HUES48 (cell line): ENCODE data around the gene CNTROB.

Source experiments
- H3K27ac ChIP-seq: one replicate; pipeline ENCODE4 v1.7.0; 2013; ENCODE audit warnings: low read depth, low read length, inconsistent platforms
- H3K27me3 ChIP-seq: 2 replicates; pipeline ENCODE4 v1.6.1; 2013; ENCODE audit warnings: mild to moderate bottlenecking, low read length; ENCODE audit not compliant: control insufficient read depth, insufficient read depth
- H3K36me3 ChIP-seq: 2 replicates; pipeline ENCODE4 v1.6.1; 2013; ENCODE audit warnings: low read length; ENCODE audit not compliant: control insufficient read depth, insufficient read depth
- H3K4me1 ChIP-seq: 2 replicates; pipeline ENCODE4 v1.6.1; 2013; ENCODE audit warnings: mild to moderate bottlenecking, low read length; ENCODE audit not compliant: control insufficient read depth, insufficient read depth
- H3K4me3 ChIP-seq: 2 replicates; pipeline ENCODE4 v1.5.1; 2013; ENCODE audit warnings: mild to moderate bottlenecking, low read depth, low read length
- H3K9ac ChIP-seq: 2 replicates; pipeline ENCODE4 v1.6.1; 2013; ENCODE audit warnings: mild to moderate bottlenecking, low read depth, low read length, moderate library complexity
- H3K9me3 ChIP-seq: 2 replicates; pipeline ENCODE4 v1.6.1; 2013; ENCODE audit warnings: low read length; ENCODE audit not compliant: control insufficient read depth, insufficient read depth

CNTROB gene

DNA sequence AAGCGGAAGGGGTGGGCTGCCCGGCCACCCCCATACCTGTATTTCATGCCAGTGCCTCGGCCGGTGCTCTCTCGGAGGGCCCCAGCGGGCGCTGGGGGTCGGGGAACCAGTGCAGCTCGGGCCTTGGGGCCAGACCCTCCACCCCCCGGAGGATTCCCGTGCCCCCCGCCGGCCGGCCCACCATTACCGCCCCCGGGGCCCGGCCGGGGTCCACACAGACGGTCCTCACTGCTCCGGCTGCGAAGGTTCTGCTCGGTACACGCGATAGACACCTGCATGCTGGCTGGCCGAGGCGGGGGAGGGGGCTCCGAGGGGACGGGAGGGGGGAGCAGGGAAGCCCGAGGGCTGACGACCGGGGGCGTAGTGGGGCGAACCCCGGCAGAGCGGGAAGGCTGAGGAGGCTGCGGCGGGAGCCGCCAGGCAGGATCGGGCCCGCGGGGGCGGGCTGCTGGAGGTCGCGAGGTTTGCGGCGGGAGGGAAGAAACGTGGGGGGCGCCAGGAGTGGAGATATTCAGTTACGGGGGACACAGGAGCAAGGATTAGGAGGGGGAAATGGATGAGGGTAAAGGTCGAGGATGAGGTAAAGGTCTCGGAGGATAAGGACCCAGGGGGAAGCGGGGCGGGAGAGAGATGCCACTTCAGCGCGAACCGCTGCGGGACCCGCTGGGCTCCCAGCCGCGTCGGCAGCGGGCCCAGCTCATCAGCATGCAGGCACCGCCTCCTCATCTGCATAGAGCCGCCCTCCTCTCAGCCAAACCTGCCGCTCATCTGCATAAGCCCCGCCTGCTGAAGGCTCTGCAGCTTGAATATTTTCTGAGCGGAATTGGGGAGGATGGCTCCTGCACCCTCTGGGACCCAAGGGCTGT is 2.6 kb upstream of the CNTROB start, which contains the start of gene KCNAB3:
TSS of gene KCNAB3 (minus strand) at position 699 of the 866 bp plus-strand sequence. CDS start at position 278, 421 bp downstream.
- Histone ChIP-seq H3K27ac (no peak within 1 kb of the TSS), H3K9ac (no peak within 1 kb of the TSS), H3K4me1 (peaks cover 4% of the 10 kb centered on the region), H3K9me3 (no peaks in the 10 kb centered on the region), H3K36me3 (peaks cover 4% of the 10 kb centered on the region; the same call in 1 of the 2 replicates), H3K4me3 (peak within 1 kb of the TSS; percentile 74), H3K27me3 (peaks cover 53% of the 10 kb centered on the region)

DNA sequence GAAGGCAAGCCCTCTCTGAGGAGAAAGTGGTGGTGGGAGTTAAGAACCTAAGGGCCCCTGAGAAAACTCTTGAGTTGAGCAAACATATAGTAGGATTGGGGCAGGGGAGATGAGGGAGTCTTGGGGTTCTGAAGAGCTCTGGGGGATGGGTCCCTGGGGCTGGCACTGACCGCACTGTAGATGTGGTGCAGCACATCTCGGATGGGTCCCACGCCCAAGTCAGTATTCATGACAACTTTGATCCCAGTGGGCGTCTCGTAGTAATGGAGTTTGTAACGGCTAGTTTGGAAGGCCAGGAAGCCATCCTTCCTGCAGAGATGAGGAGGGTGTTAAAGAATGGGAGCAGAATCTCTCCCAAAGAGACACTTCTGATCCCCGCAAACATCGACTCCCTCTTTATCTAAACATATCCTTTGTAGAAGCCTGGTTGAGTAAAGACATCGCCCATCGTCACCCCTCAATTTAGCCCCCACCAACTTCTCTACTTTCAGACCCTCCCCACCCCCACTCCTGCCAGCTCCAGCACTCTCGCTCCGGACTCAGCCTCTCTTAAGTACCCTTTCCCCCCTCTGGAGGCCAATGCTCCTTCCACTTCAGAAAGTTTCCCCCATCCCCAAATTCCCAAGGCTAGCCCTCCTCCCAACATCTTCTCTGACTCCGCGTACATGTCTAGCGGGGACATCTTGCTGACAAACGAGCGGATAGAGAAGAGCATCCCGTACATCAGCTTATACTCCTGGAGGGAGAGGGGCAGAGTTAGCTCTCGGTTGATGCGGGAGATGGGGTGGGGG is 970 bp upstream of the CNTROB start:
- Histone ChIP-seq H3K36me3 (peaks cover 13% of the 10 kb centered on the region), H3K4me1 (peaks cover 4% of the 10 kb centered on the region), H3K27ac (no peak overlapping the region), H3K27me3 (peaks cover 39% of the 10 kb centered on the region), H3K4me3 (peak overlapping the region; percentile 83), H3K9ac (no peak overlapping the region), H3K9me3 (no peaks in the 10 kb centered on the region)

DNA sequence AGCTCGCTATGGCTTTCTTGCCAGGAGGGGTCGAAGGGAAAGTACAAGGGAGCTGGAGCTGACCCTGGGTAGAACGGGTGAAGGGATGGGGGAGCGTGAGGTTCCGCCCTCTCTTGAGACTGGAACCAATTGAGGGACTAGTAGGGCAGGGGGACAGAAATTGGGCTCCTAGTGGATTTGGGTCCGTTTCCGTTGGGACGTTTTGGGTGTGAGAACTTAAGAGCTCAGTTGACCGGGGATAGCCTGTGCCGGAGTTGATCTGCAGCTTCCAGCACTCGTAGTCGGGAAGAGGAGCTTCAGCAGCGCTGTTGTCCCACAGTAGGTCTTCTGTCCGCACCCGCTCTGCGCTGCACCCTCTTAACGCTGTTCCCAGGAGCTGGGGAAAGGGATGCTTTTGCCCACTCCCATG is 481 bp downstream of the CNTROB start:
- Histone ChIP-seq H3K9me3 (no peaks in the 10 kb centered on the region), H3K27ac (no peak overlapping the region), H3K4me1 (peaks cover 4% of the 10 kb centered on the region), H3K36me3 (peaks cover 27% of the 10 kb centered on the region), H3K4me3 (peak overlapping the region; percentile 83), H3K27me3 (peaks cover 25% of the 10 kb centered on the region), H3K9ac (no peak overlapping the region; the same call in 1 of the 2 replicates)

DNA sequence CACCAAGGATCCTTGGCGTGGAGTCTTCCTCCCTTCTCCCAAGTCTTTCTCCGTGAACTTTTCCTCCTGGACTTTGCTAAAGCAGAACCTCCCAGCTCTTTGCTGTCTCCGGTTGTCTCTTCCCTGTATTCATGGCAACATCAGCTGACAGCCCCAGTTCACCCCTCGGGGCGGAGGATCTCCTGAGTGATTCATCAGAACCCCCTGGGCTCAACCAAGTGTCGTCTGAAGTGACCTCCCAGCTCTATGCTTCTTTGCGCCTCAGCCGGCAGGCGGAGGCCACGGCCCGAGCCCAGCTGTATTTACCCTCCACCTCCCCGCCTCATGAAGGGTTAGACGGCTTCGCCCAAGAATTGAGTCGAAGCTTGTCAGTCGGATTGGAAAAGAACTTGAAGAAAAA is 943 bp downstream of the CNTROB start:
- Histone ChIP-seq H3K4me1 (peaks cover 4% of the 10 kb centered on the region), H3K9ac (no peak overlapping the region), H3K27me3 (peaks cover 20% of the 10 kb centered on the region), H3K9me3 (no peaks in the 10 kb centered on the region), H3K36me3 (peaks cover 27% of the 10 kb centered on the region), H3K27ac (no peak overlapping the region), H3K4me3 (peak overlapping the region; percentile 83)

DNA sequence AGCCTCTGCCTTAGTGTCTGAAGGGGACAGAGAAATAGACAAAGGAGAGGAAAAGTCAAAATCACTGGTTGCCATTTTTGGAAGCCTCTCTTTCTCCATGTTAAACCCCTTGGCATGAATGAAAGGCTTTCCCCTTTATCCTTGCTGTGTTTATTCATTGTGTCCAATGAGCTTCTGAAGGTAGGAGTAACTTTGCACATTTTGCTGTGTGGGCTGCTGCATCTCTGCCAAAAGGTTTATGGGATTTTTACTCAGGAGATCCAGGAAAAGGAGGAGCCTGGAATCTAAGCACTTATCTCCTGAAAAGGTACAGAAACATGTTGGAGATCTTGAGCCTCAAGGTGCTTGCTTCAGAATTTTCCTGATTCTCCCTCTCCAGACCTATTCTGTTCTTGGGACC is 3.9 kb downstream of the CNTROB start:
- Histone ChIP-seq H3K36me3 (peaks cover 49% of the 10 kb centered on the region), H3K27me3 (peaks cover 4% of the 10 kb centered on the region), H3K9me3 (no peaks in the 10 kb centered on the region), H3K4me1 (peaks cover 4% of the 10 kb centered on the region; the same call in 1 of the 2 replicates), H3K9ac (no peak overlapping the region), H3K4me3 (no peak overlapping the region), H3K27ac (no peak overlapping the region)

DNA sequence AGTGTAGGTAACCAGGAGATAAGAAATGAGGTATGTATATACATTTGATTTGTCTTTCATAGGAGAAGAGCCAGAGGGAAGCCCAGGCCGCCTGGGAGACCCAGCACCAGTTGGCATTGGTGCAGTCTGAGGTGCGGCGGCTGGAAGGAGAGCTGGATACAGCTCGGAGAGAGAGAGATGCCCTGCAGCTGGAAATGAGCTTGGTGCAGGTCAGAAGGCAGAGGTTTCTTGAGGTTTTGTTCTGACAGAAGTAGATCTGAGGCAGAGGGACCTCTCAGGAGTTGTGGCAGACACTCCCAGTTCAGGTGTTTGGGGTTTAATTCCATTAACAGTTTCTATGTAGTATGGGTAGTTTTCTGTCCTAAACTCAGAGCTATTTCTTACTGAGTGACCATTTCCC is 8.0 kb downstream of the CNTROB start:
- Histone ChIP-seq H3K9me3 (no peaks in the 10 kb centered on the region), H3K27ac (no peak overlapping the region), H3K4me1 (no peaks in the 10 kb centered on the region), H3K27me3 (no peaks in the 10 kb centered on the region), H3K9ac (no peak overlapping the region), H3K36me3 (peaks cover 68% of the 10 kb centered on the region), H3K4me3 (no peak overlapping the region)

DNA sequence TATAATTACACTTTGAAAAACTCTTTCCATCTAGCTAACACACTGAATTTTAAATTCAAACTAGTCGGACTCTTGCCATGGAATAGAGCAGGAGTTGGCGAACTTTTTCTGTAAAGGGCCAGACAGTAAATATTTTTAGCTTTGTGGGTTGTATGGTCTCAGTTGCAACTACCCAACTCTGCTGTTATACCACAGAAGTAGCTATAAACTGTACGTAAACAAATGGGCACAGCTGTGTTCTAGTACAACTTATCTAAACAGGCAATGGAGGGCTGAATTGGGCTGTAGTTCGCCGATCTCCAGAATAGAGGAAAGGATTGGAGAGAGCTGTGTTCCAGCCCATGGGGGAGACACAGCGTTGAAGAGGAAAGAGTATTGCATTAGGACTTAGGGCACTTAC is 8.7 kb downstream of the CNTROB start:
- peaks cover 75% of the 10 kb centered on the region for H3K36me3 ChIP-seq
- H3K4me3 ChIP-seq = no peak overlapping the region
- no peaks in the 10 kb centered on the region for H3K27me3 ChIP-seq
- no peaks in the 10 kb centered on the region for H3K9me3 ChIP-seq
- H3K4me1 ChIP-seq = no peaks in the 10 kb centered on the region
- no peak overlapping the region for H3K9ac ChIP-seq
- no peak overlapping the region for H3K27ac ChIP-seq

DNA sequence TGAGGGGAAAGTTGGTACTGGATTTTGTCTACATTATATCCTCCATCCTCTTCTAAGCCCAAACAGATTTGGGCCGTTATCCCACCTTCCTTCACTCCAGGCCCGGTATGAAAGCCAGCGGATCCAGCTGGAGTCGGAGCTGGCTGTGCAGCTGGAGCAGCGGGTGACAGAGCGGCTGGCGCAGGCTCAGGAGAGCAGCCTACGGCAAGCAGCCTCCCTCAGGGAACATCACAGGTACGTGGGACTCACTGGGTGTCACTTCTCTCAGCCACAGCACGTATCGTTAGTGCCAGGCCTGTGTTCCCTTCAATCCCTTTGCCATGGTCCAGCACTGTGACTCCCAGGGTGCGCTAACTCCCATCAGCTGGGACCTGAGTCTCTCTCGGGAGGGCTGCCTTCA is 11.3 kb downstream of the CNTROB start:
- Histone ChIP-seq H3K27ac (no peak overlapping the region), H3K4me1 (no peaks in the 10 kb centered on the region), H3K36me3 (peaks cover 76% of the 10 kb centered on the region), H3K9me3 (no peaks in the 10 kb centered on the region), H3K27me3 (no peaks in the 10 kb centered on the region), H3K4me3 (no peak overlapping the region), H3K9ac (no peak overlapping the region)

DNA sequence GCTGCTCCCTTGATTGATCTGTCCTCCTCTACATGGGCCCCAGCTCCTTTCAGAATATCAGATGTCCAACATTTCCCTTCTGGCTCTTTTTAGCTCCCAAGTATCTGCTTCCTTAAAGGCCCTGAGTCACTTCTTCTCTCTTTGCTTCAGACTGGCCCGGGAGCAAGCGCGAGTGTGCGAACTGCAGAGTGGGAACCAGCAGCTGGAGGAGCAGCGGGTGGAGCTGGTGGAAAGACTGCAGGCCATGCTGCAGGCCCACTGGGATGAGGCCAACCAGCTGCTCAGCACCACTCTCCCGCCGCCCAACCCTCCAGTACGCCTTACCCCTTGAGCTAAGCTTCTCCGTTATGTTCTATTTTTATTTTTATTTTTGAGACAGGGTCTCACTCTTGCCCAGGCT is 12.3 kb downstream of the CNTROB start:
- H3K4me1 ChIP-seq = no peaks in the 10 kb centered on the region
- no peaks in the 10 kb centered on the region for H3K9me3 ChIP-seq
- H3K27ac ChIP-seq = no peak overlapping the region
- H3K27me3 ChIP-seq = no peaks in the 10 kb centered on the region
- H3K9ac ChIP-seq = no peak overlapping the region
- H3K4me3 ChIP-seq = no peak overlapping the region
- peaks cover 83% of the 10 kb centered on the region for H3K36me3 ChIP-seq

DNA sequence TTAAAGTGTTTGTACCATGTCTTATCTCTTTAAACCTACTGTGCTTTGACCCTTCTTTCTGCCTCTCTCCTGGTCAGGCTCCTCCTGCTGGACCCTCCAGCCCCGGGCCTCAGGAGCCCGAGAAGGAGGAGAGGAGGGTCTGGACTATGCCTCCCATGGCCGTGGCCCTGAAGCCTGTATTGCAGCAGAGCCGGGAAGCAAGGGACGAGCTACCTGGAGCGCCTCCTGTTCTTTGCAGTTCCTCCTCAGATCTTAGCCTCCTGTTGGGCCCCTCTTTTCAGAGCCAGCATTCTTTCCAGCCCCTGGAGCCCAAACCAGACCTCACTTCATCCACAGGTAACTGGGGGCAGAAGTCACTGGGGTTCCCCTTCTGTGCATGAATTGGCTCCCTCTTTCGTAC is 13.6 kb downstream of the CNTROB start:
- Histone ChIP-seq H3K36me3 (peaks cover 71% of the 10 kb centered on the region), H3K27ac (no peak overlapping the region)

DNA sequence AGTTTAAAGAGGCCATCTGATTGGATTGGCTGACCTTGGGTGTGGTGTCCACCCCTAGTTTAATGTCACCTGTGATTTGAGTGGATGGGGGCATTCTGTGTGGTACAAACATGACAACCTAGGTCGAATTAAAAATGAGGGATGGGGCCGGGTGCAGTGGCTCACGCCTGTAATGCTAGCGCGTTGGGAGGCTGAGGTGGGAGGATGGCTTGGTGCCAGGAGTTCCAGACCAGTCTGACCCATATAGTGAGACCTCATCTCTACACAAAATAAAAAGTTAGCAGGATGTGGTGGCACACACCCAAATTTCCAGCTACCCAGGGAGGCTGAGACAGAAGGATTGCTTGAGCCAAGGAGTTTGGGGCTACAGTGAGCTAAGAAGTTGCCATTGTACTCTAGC is 14.4 kb downstream of the CNTROB start:
- Histone ChIP-seq H3K36me3 (peaks cover 65% of the 10 kb centered on the region), H3K4me1 (no peaks in the 10 kb centered on the region), H3K27me3 (no peaks in the 10 kb centered on the region), H3K9me3 (no peaks in the 10 kb centered on the region), H3K4me3 (no peak overlapping the region), H3K9ac (no peak overlapping the region), H3K27ac (no peak overlapping the region)

More for the DNA sequence above, 13.6 kb downstream of the CNTROB start:
- Histone ChIP-seq H3K9ac (no peak overlapping the region), H3K4me3 (no peak overlapping the region), H3K4me1 (no peaks in the 10 kb centered on the region), H3K27me3 (no peaks in the 10 kb centered on the region), H3K9me3 (no peaks in the 10 kb centered on the region)
